Upper lobe of left lung (tissue), 6 donors: Measurements from ENCODE around the gene CALHM5. TPM values are rescaled to one million over a fixed set of nuclear protein-coding genes. Genes with fewer than 3 reads are reported as not detected.

ENCODE experiments used
- ATAC-seq, 2 donors: fragments of 200-7000 bp; cut with Tn5 transposase; one replicate each; pipeline ENCODE4 v1.9.1; 2022; ENCODE audit warnings: mild to moderate bottlenecking in 2 of 2, moderate library complexity in 2 of 2; ENCODE audit not compliant: low FRiP score in 2 of 2
- DNase-seq, 2 donors: peaks; one replicate each; pipeline ENCODE4 v3.0.0-alpha.2; 2019 to 2020
- H3K27ac ChIP-seq, 4 donors: fragments of 200-600 bp; sonication (generic); one replicate each; pipeline ENCODE4 v1.5.1; 2016 to 2019
- H3K27me3 ChIP-seq, 4 donors: fragments of 200-600 bp; sonication (generic); one replicate each; pipeline ENCODE4 v1.5.1; 2017 to 2019
- H3K36me3 ChIP-seq, 4 donors: fragments of 200-600 bp; sonication (generic); one replicate each; pipeline ENCODE4 v1.5.1; 2016 to 2019
- H3K4me1 ChIP-seq, 4 donors: fragments of 200-600 bp; sonication (generic); one replicate each; pipeline ENCODE4 v1.5.1; 2018 to 2019
- H3K4me3 ChIP-seq, 4 donors: fragments of 200-600 bp; sonication (generic); one replicate each; pipeline ENCODE4 v1.5.1; 2017 to 2019; ENCODE audit warnings: mild to moderate bottlenecking in 2 of 4, moderate library complexity in 1 of 4
- H3K9me3 ChIP-seq, 4 donors: fragments of 200-600 bp; sonication (generic); one replicate each; pipeline ENCODE4 v1.5.1; 2018 to 2019
- CTCF ChIP-seq, 6 experiments: fragments of 450-650 bp in 4 of 6; fragments of 200-600 bp in 2 of 6; sonication (generic) in 2 of 6; IDR thresholded peaks; one replicate each; pipeline ENCODE4 v1.5.1; 2016 to 2019; ENCODE audit warnings: antibody characterized with exemption in 6 of 6
- EP300 ChIP-seq, 4 donors: sonication (generic); formaldehyde crosslinking; IDR thresholded peaks; one replicate each; pipeline ENCODE4 v1.5.1; 2017; ENCODE audit warnings: antibody characterized with exemption in 4 of 4, control low read depth in 2 of 4
- POLR2A ChIP-seq, 4 donors: fragments of 450-650 bp; IDR thresholded peaks; one replicate each; pipeline ENCODE4 v1.5.1; 2016 to 2017; ENCODE audit warnings: antibody characterized with exemption in 4 of 4, mild to moderate bottlenecking in 2 of 4
- POLR2AphosphoS5 ChIP-seq, 2 donors: sonication (generic); formaldehyde crosslinking; IDR thresholded peaks; one replicate each; pipeline ENCODE4 v1.5.1; 2017; ENCODE audit warnings: antibody characterized with exemption in 2 of 2
- WGBS, 2 donors: methylation state at CpG; one replicate each; pipeline ENCODE4 v1.1.5; 2017 to 2018; 5-methylcytosine and 5-hydroxymethylcytosine counted together
- total RNA-seq, 6 donors: library from RNA; depleted of rRNA in 4 of 6; stranded (reverse); fragments of >200 nt in 4 of 6; gene quantifications; one replicate each; pipeline versions ENCODE4 v1.1.0 to v1.2.1, GENCODE V29; 2016 to 2021
- donor health status: DM: no; HTN: no; CAD: no; lungs with moderate emphysema.
- donor health status: DM: no; HTN: yes; CAD: no; lungs with severe emphysema.

CALHM5 gene
- total RNA-seq, 6 donors from 2014 or later, result 0.76 to 2.9 (median 1.2) TPM

DNA sequence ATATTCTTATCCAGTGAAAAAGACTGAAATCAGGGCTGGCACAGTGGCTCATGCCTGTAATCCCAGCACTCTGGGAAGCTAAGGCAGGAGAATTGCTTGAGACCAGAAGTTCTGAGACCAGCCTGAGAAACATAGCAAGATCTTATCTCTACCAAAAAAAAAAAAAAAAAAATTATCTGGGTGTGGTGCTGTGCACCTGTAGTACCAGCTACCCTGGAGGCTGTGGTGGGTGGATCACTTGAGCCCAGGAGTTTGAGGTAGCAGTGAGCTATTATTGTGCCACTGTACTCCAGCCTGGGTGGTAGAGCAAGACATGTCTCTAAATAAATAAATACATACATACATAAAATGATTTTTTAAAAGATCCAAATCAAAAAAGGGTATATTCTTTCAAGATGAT, 43.9 kb upstream of the CALHM5 start:
- no peak for TF ChIP-seq CTCF (IDR thresholded peaks at IDR 0.05)
- TF ChIP-seq POLR2AphosphoS5 (IDR thresholded peaks at IDR 0.05), result no peak
- DNase-seq (no peak), ATAC-seq (no peak)

DNA sequence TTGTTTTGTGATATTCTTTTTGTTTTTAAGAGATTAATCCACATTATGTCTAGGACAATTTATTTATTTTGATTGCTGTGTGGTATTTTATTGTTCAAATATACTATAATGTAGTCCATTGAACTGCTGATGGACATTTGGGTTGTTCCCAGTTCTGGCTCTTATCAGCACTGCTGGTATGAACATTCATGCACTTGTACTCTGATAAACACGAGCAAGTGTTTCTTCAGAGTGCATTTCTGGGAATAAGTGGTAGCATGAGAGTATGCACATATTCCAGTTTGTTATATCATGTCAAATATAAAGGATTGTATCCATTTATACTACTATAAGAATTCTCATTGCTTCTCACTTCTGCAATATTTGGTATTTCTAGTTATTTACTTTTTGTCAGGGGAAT, 43.1 kb upstream of the CALHM5 start:
- no peaks in the 10 kb centered on the region for H3K36me3 ChIP-seq
- WGBS, 2 donors, result 66 to 72% methylated on average over 1 of the region's 1 CpG
- no peaks in the 10 kb centered on the region for H3K9me3 ChIP-seq
- DNase-seq, result no peak
- ATAC-seq, result no peak
- H3K27me3 ChIP-seq, result no peaks in the 10 kb centered on the region
- no peak for TF ChIP-seq POLR2A (IDR thresholded peaks at IDR 0.05)
- no peak for TF ChIP-seq POLR2AphosphoS5 (IDR thresholded peaks at IDR 0.05)
- TF ChIP-seq CTCF (IDR thresholded peaks at IDR 0.05), result no peak
- no peak for TF ChIP-seq EP300 (IDR thresholded peaks at IDR 0.05)
- no peak overlapping the region for H3K4me3 ChIP-seq
- no peak overlapping the region for H3K27ac ChIP-seq
- peaks cover 0 to 6% (median 3%) of the 10 kb centered on the region in 4 donors for H3K4me1 ChIP-seq

More for the DNA sequence above, 43.9 kb upstream of the CALHM5 start:
- H3K4me3 ChIP-seq, result no peak overlapping the region
- no peaks in the 10 kb centered on the region for H3K36me3 ChIP-seq
- H3K9me3 ChIP-seq, result no peaks in the 10 kb centered on the region
- peaks cover 2 to 6% (median 4%) of the 10 kb centered on the region in 4 donors for H3K4me1 ChIP-seq
- H3K27me3 ChIP-seq, result no peaks in the 10 kb centered on the region
- H3K27ac ChIP-seq, result no peak overlapping the region

DNA sequence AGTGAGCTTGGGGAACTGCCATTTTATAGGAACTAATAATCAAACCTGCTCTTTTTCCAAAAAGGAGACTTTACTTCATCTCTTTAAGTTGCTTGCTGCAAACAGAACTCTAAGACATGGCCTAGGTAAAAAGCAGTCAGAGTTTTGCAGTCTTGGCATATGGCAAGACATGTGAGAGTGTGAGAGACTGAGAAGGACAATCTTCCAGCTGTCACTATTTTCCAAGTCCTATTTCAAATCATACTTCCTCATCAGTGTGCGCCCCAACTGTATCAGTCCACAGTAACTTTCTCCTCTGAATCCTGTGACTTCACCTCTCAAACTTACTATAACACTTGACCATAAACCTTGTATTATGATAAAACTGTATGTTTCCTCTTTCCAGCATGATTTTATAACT, 39.9 kb upstream of the CALHM5 start:
- Histone ChIP-seq H3K36me3 (no peaks in the 10 kb centered on the region), H3K27me3 (no peaks in the 10 kb centered on the region), H3K9me3 (no peaks in the 10 kb centered on the region), H3K4me1 (no peaks in the 10 kb centered on the region), H3K27ac (no peak overlapping the region), H3K4me3 (no peak overlapping the region)
- no peak for TF ChIP-seq POLR2A (IDR thresholded peaks at IDR 0.05)
- TF ChIP-seq POLR2AphosphoS5 (IDR thresholded peaks at IDR 0.05), result no peak
- ATAC-seq (no peak), DNase-seq (no peak)
- WGBS, 2 donors, result 63 to 71% methylated on average over 1 of the region's 1 CpG

DNA sequence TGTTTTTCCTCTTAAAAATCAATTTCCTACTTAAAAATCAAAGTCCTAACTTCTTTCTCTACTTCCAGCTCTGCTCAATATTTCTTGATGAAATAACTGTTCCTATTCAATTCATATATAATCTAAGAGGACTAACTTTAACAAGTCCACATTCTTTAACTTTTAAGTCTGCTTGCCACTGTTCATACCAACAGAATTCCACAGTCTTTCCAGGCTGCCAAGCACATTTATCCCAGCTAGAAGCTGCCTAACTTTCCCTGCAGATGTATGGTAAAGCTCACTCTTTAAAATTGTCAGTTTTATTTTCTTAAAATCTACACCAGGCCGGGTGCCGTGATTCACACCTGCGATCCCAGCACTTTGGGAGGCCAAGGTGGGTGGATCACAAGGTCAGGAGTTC, 38.7 kb upstream of the CALHM5 start:
- H3K4me3 ChIP-seq, result no peak overlapping the region
- WGBS, 2 donors, result 94% methylated on average over 3 of the region's 3 CpGs
- ATAC-seq, result no peak

DNA sequence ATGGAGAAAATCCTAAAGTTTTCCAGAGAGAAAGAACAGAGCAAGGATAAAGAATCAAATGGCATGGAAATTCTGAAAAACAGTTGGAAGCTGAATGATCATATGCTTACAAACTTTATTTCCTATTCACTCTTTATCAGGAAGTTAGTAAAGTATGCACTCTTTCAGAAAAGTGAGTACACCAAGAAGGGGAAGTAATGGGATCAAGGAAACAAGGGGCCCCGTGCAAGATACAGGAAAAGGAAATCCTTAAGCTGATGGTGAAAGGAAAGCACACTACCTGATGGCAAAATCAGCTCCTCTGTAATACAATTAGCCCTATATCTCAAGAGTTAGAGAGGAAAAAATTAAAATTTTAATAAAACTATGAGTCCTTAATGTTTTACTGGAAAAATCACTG, 36.3 kb upstream of the CALHM5 start:
- H3K27ac ChIP-seq, result peak overlapping the region in 2 of 4 donors; percentile 32 to 63
- 33 to 36% methylated on average over 1 of the region's 1 CpG for WGBS, 2 donors
- no peaks in the 10 kb centered on the region for H3K36me3 ChIP-seq
- peak in 1 of 2 donors; percentile 61 for ATAC-seq
- peak in 1 of 2 donors; percentile 32 for DNase-seq
- H3K4me1 ChIP-seq, result no peaks in the 10 kb centered on the region
- no peaks in the 10 kb centered on the region for H3K27me3 ChIP-seq
- H3K4me3 ChIP-seq, result no peak overlapping the region
- TF ChIP-seq POLR2AphosphoS5 (IDR thresholded peaks at IDR 0.05) (no peak), CTCF (IDR thresholded peaks at IDR 0.05) (no peak), EP300 (IDR thresholded peaks at IDR 0.05) (no peak), POLR2A (IDR thresholded peaks at IDR 0.05) (no peak)
- H3K9me3 ChIP-seq, result no peaks in the 10 kb centered on the region

More for the DNA sequence above, 38.7 kb upstream of the CALHM5 start:
- no peaks in the 10 kb centered on the region for H3K4me1 ChIP-seq
- no peak overlapping the region for H3K27ac ChIP-seq
- TF ChIP-seq POLR2A (IDR thresholded peaks at IDR 0.05) (no peak), EP300 (IDR thresholded peaks at IDR 0.05) (no peak), POLR2AphosphoS5 (IDR thresholded peaks at IDR 0.05) (no peak), CTCF (IDR thresholded peaks at IDR 0.05) (no peak)
- no peaks in the 10 kb centered on the region for H3K36me3 ChIP-seq
- H3K27me3 ChIP-seq, result no peaks in the 10 kb centered on the region
- no peak for DNase-seq
- no peaks in the 10 kb centered on the region for H3K9me3 ChIP-seq
